GM19455 (cell line): ENCODE data around the gene SH3PXD2B.
"Not testable (repeated sequence)": the region's sequence is repeated elsewhere in the genome, so short reads cannot be mapped to it uniquely, and the experiment has no call there.

Source experiments
- ATAC-seq: cut with Tn5 transposase; IDR thresholded peaks from one replicate; pipeline ENCODE4 v1.9.1; 2021; ENCODE audit not compliant: unreplicated experiment

Gene SH3PXD2B

GRCh38 chr5:172403817-172404216 lies 50.5 kb downstream of the SH3PXD2B start:
- ATAC-seq: no peak

- ATAC-seq: no peak
These were observed 51.0 kb downstream of the SH3PXD2B start for GRCh38 chr5:172403189-172403796.

DNA sequence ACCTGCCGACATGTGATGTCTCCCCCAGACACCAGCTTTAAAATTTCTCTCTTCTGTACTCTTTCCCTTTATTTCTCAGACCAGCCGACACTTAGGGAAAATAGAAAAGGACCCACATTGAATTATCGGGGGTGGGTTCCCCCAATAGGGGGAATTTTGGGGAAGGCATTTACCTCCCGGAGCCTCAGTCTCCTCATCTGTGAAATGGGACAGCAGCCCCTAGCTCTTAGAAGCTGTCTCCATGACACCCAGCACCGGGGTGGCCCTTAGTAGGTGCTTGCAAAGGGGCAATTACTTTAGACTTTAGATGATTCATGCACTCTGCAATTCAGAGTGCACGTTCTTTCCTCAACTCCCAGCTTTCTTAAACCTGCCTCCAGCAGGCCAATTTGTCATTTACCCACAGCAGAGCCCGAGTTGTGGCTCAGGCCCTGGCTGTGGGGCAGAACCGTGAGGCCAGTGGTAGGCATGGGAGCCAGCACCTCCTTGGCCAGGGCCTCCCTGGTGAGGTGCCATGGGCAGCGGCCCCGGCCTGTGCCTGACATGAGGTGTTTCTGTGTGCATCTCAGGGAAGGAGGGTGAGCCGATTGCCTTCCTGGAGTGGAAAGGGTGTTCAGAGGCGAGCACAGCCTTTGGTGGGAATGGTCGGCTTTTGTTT lies 51.7 kb downstream of the SH3PXD2B start:
- ATAC-seq: no peak

DNA sequence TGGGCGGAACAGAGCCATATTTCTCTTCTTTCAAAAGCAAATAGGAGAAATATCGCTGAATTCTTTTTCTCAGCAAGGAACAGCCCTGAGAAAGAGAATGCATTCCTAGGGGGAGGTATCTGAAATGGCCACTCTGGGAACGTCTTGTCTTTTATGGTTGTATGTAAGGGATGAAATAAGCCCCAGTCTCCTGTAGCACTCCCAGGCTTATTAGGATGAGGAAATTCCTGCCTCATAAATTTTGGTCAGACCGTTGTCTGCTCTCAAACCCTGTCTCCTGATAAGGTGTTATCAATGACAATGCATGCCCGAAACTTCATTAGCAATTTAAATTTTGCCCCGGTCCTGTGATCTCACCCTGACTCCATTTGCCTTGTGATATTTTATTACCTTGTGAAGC lies 52.3 kb downstream of the SH3PXD2B start:
- not testable (repeated sequence) for ATAC-seq

- ATAC-seq: no peak
These were observed 54.5 kb downstream of the SH3PXD2B start for GRCh38 chr5:172399826-172400225.

GRCh38 chr5:172399336-172399735 lies 55.0 kb downstream of the SH3PXD2B start:
- ATAC-seq: no peak

GRCh38 chr5:172398645-172399044 lies 55.7 kb downstream of the SH3PXD2B start:
- ATAC-seq: not testable (repeated sequence)

DNA sequence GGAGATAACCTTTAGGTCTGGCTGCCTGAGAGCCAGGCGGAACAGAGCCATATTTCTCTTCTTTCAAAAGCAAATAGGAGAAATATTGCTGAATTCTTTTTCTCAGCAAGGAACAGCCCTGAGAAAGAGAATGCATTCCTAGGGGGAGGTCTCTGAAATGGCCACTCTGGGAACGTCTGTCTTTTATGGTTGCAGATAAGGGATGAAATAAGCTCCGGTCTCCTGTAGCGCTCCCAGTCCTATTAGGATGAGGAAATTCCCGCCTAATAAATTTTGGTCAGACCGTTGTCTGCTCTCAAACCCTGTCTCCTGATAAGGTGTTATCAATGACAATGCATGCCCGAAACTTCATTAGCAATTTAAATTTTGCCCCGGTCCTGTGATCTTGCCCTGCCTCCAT lies 57.3 kb downstream of the SH3PXD2B start:
- ATAC-seq: not testable (repeated sequence)

- no peak for ATAC-seq
These were observed 58.1 kb downstream of the SH3PXD2B start for GRCh38 chr5:172396220-172396619.

DNA sequence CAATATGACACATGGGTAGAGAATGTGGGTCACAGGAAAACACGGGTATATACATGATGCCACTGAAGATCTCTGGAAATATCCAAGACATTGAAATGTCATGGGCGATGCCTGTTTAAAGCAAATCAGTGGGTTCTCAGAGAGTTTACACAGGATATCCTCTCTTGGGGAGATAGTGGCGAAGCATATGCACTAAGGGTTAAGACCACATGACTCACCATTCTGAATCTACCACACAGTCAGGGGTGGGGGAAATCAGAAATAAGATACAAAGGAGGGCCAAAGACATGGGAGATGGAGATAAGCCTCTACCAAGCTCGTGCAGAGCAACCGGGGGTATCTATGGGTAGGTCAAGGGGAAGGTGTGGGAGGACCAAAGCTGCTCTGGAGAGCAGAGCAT lies 58.8 kb downstream of the SH3PXD2B start:
- no peak for ATAC-seq

- no peak for ATAC-seq
These were observed 64.7 kb downstream of the SH3PXD2B start for GRCh38 chr5:172389578-172390112.

- no peak for ATAC-seq
These were observed 66.0 kb downstream of the SH3PXD2B start for GRCh38 chr5:172388246-172388733.

- ATAC-seq: no peak
These were observed 68.6 kb downstream of the SH3PXD2B start for GRCh38 chr5:172385707-172386106.

GRCh38 chr5:172385010-172385563 lies 69.2 kb downstream of the SH3PXD2B start:
- no peak for ATAC-seq

DNA sequence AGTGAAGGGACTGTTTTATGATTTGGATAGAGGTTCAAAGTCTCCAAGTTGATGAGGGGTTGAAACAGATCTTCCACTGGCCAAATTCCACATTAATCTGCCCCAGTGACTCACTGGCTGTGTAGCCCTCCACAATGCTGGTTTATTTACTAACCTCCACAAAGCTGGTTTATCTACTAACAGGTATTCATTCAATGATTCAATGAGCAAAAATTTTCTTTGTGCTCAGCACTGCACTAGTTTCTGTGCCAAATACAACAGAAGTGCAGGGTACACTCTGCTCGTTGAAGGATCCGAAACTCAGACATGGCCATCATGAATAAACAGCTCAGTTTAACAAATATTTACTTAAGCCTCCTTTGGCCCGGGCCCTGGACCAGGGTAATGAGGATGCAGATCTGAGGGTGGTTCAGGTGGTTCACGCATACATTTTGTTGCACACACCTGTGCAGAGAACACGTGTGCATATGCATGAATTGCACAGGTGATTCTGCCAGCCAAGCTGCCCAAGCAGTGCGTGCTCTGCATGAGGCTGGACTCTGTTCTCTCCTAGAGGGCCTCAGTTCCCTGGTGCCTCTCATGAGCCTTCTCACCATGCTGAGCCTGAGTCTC lies 71.0 kb downstream of the SH3PXD2B start:
- ATAC-seq: no peak

- ATAC-seq: no peak
These were observed 73.2 kb downstream of the SH3PXD2B start for GRCh38 chr5:172380987-172381643.

DNA sequence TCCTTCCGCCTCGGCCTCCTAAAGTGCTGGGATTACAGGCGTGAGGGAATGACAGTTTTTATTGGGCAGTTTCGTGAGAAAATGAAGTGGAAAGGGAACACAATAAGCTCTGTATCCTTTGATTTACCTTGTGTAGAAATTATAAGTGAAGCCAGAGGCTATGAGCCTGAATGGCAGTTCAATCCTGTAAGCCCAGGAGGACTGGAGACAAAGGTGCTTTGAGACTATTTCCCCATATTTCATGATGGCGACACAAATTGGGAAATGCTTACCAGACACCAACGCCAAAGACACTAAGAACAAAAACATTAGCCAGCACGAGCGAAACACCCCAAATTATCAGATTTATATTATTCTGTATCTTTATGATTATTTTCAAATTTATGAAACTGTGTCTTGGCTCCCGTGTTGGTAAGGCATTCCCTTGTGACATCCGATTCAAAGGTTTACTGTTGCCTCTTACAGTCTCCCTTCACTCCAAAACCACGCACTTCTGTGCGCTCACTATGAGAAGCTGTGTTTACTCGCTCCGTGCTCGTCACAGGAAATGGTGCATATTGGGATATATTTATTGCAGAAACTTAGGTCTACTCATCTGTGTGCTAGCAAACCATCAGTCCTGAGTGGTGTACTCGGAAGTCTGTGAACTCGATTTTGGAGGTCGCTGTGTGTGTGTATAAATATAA lies 73.9 kb downstream of the SH3PXD2B start:
- no peak for ATAC-seq

GRCh38 chr5:172379481-172379880 lies 74.8 kb downstream of the SH3PXD2B start:
- no peak for ATAC-seq

DNA sequence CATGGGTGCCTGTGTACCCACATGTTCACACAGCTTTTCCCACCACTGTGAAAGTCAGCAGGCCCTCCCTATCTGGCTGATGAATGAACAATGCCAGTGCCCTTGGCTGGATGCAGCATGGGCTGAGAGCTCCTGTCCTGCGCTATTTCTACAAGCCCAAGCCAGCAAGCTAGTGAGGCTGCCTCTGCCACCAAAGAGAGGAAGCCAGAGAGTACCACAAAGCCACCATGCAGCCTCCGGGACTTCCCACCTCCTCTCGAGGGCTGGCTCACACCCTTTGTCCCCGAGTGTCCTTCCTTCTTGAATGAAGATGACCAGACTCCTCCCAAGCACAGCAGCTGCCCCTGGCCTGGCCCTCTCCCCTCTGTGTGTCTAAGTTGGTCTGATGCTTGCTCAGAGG lies 76.5 kb downstream of the SH3PXD2B start:
- ATAC-seq: no peak

GRCh38 chr5:172377438-172377837 lies 76.9 kb downstream of the SH3PXD2B start:
- ATAC-seq: no peak

DNA sequence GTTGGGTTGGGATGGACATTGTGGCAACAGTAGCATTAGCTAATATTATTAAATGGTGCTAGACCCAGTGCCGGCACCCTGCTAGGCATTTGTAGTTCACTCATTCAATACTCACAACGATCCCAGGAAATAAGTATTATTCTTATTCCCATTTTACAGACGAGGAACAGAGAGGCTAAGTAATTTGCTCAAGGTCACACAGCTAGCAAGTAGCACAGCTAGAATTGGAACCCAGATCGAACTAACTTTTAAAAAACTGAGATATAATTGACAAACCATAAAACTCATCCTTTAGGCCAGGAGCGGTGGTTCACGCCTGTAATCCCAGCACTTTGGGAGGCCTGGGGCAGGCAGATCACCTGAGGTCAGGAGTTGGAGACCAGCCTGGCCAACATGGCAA lies 79.5 kb downstream of the SH3PXD2B start:
- no peak for ATAC-seq
